MCF 10A (cell line): ENCODE measurements around the gene SHISA7. TPM values are rescaled to one million over a fixed set of nuclear protein-coding genes. Genes with fewer than 3 reads are reported as not detected.
A peak's percentile ranks its signal among the peaks of the same experiment; 100 is the strongest.

Experiments used
- BruUV-seq: library from RNA; stranded (reverse); fragments of 400-500 nt; replicated peaks from 2 replicates; lab custom pipeline; 2021; lab: Mats Ljungman, UMichigan
- CTCF ChIA-PET: fragments of 300-600 bp; sonication (Branson Sonifier 250); formaldehyde crosslinking; extraction: SDS; loops from one replicate; lab custom pipeline; 2021; ENCODE audit warnings: antibody characterized with exemption, inconsistent platforms; lab: Yijun Ruan, JAX
- POLR2A ChIA-PET: fragments of 300-600, 350-650 bp; sonication (Branson Sonifier 250); formaldehyde crosslinking; extraction: SDS; loops from one replicate; lab custom pipeline; 2020; ENCODE audit warnings: antibody characterized with exemption, inconsistent platforms; lab: Yijun Ruan, JAX
- DNase-seq: peaks from one replicate; pipeline ENCODE4 v3.0.0-alpha.2; 2018; ENCODE audit not compliant: unreplicated experiment
- H3K27ac Mint-ChIP-seq: one replicate; pipeline ENCODE4 v1.8.0; 2022; ENCODE audit warnings: mild to moderate bottlenecking, low read depth, mixed read lengths; ENCODE audit not compliant: unreplicated experiment
- H3K27me3 Mint-ChIP-seq: one replicate; pipeline ENCODE4 v1.8.0; 2022; ENCODE audit warnings: mixed read lengths; ENCODE audit not compliant: insufficient read depth, unreplicated experiment
- H3K36me3 Mint-ChIP-seq: one replicate; pipeline ENCODE4 v1.8.0; 2022; ENCODE audit warnings: mild to moderate bottlenecking, moderate library complexity, mixed read lengths; ENCODE audit not compliant: insufficient read depth, unreplicated experiment
- H3K4me1 Mint-ChIP-seq: one replicate; pipeline ENCODE4 v1.8.0; 2022; ENCODE audit warnings: mixed read lengths; ENCODE audit not compliant: insufficient read depth, unreplicated experiment
- H3K4me3 Mint-ChIP-seq: one replicate; pipeline ENCODE4 v1.8.0; 2022; ENCODE audit warnings: mild to moderate bottlenecking, moderate library complexity, mixed read lengths; ENCODE audit not compliant: unreplicated experiment
- H3K9me3 Mint-ChIP-seq: one replicate; pipeline ENCODE4 v1.8.0; 2022; ENCODE audit warnings: mixed read lengths; ENCODE audit not compliant: unreplicated experiment
- CTCF ChIP-seq: fragments of 200-600 bp; IDR thresholded peaks from one replicate; pipeline ENCODE4 v1.8.0; 2022; ENCODE audit warnings: antibody characterized with exemption, mild to moderate bottlenecking; ENCODE audit not compliant: unreplicated experiment
- intact Hi-C: fragments of 100-400 bp; cut with micrococcal nuclease; formaldehyde crosslinking; loops from 2 replicates; pipeline ENCODE4 v1.14.1; 2022
- total RNA-seq: library from RNA; stranded (reverse); gene quantifications from 2 replicates; pipeline ENCODE4 v1.2.3, GENCODE V29; 2022

Gene SHISA7
- total RNA-seq, 1 experiment from 2014 or later = not detected

GRCh38 chr19:55477905-55478304, 34.8 kb upstream of the SHISA7 start:
- intact Hi-C loops = no loop called here

GRCh38 chr19:55476100-55476775, 33.1 kb upstream of the SHISA7 start, which contains the start of gene ZNF628:
Gene ZNF628, plus strand, starts transcription at chr19:55476617. Its CDS starts 3,294 bp downstream, at chr19:55479911.
- no peak for TF ChIP-seq CTCF
- ChIA-PET CTCF (interaction anchor here (0.5 to 4.2 kb wide), 9 partner anchors 9 to 995 kb away, joined by 3 to 42 read pairs (median 4); partner anchors contain the start of genes TMEM238 and ZNF865), POLR2A (interaction anchor here (0.5 to 3.3 kb wide), 26 partner anchors 9 to 1826 kb away, joined by 3 to 46 read pairs (median 5); partner anchors contain the start of genes HSPBP1, ISOC2, KMT5C and NAT14)
- intact Hi-C loops = no loop called here
- Mint-ChIP-seq H3K36me3 (no peaks in the 10 kb centered on the region), H3K9me3 (no peaks in the 10 kb centered on the region), H3K4me1 (peaks cover 33% of the 10 kb centered on the region), H3K4me3 (peak within 1 kb of the TSS; percentile 89), H3K27ac (peak within 1 kb of the TSS; percentile 91), H3K27me3 (no peaks in the 10 kb centered on the region)
- DNase-seq = peak; percentile 99
- no TSS peak for BruUV-seq

More at GRCh38 chr19:55477905-55478304, 34.8 kb upstream of the SHISA7 start:
- ChIA-PET CTCF (interaction anchor here (1.8 to 4.2 kb wide), 3 partner anchors 11 to 337 kb away, joined by 4 to 42 read pairs (median 18); no protein-coding TSS in a partner anchor), POLR2A (interaction anchor here (1.4 to 2.4 kb wide), 2 partner anchors 31 to 145 kb away, joined by 5 to 22 read pairs; no protein-coding TSS in a partner anchor)
- H3K27ac Mint-ChIP-seq = peak overlapping the region; percentile 75
- TF ChIP-seq CTCF = no peak
- no TSS peak for BruUV-seq
- peak overlapping the region; percentile 89 for H3K4me3 Mint-ChIP-seq
- no peaks in the 10 kb centered on the region for H3K9me3 Mint-ChIP-seq
- DNase-seq = no peak
- H3K27me3 Mint-ChIP-seq = no peaks in the 10 kb centered on the region
- H3K4me1 Mint-ChIP-seq = peaks cover 33% of the 10 kb centered on the region
- no peaks in the 10 kb centered on the region for H3K36me3 Mint-ChIP-seq

- H3K4me1 Mint-ChIP-seq = peaks cover 28% of the 10 kb centered on the region
- no peak for TF ChIP-seq CTCF
- H3K9me3 Mint-ChIP-seq = no peaks in the 10 kb centered on the region
- H3K4me3 Mint-ChIP-seq = peak overlapping the region; percentile 89
- ChIA-PET CTCF (interaction anchor here (0.6 to 4.2 kb wide), 8 partner anchors 7 to 41 kb away, joined by 3 to 42 read pairs (median 5); partner anchors contain the start of gene NAT14), POLR2A (interaction anchor here (0.9 to 3.3 kb wide), 6 partner anchors 12 to 357 kb away, joined by 4 to 46 read pairs (median 10); partner anchors contain the start of genes ISOC2, NAT14, PPP1R12C and TMEM238)
- peak; percentile 52 for DNase-seq
- intact Hi-C loops = no loop called here
- H3K36me3 Mint-ChIP-seq = peaks cover 7% of the 10 kb centered on the region
- H3K27me3 Mint-ChIP-seq = no peaks in the 10 kb centered on the region
- no TSS peak for BruUV-seq
- H3K27ac Mint-ChIP-seq = peak overlapping the region; percentile 91
Observed at GRCh38 chr19:55474269-55475265, 31.5 kb upstream of the SHISA7 start.
